Measurements from ENCODE around the gene BIRC5. TPM values are rescaled to one million over a fixed set of nuclear protein-coding genes. Genes with fewer than 3 reads are reported as not detected.

The BIRC5 gene
- polyA plus RNA-seq, 1 donor (not counting 4 experiments of a cell fraction or from before 2014, with no cell fraction given), result 11.5 TPM

- no peak for TF ChIP-seq EZH2 (IDR thresholded peaks at IDR 0.05; ENCODE audit: low read length)
- TF ChIP-seq CTCF (optimal IDR thresholded peaks at IDR 0.05 in 1 of 3, IDR thresholded peaks at IDR 0.05 in 1 of 3, conservative IDR thresholded peaks at IDR 0.05 in 1 of 3; ENCODE audit: extremely low read depth in 1 of 3, insufficient read depth in 2 of 3, low read length in 3 of 3), result no peak
- no peak overlapping the region for H3K4me3 ChIP-seq (ENCODE audit: control insufficient read depth in 2 of 3, extremely low read depth in 1 of 3, insufficient read depth in 2 of 3, low read depth in 1 of 3, low read length in 3 of 3)
- no peak for DNase-seq (ENCODE audit: low read depth, low spot score)
- H2AFZ ChIP-seq (ENCODE audit: control insufficient read depth, low read length), result no peak overlapping the region
- no peaks in the 10 kb centered on the region for H3K79me2 ChIP-seq (ENCODE audit: control insufficient read depth, insufficient read depth, low read length)
- peaks cover 13% of the 10 kb centered on the region for H3K4me1 ChIP-seq (ENCODE audit: control insufficient read depth, extremely low read depth, insufficient read depth, low read length)
- H3K27ac ChIP-seq (ENCODE audit: control insufficient read depth, insufficient read depth, low read length), result no peak overlapping the region
- FAIRE-seq, result no peak
- no peaks in the 10 kb centered on the region for H3K36me3 ChIP-seq (ENCODE audit: control insufficient read depth in 2 of 2, extremely low read depth in 1 of 2, insufficient read depth in 2 of 2, low read length in 2 of 2)
- dilution Hi-C loops (cut with MboI; ENCODE audit: extremely low pct_ligation_motif_present, low sequenced_read_pairs), result no loop called here
- no peaks in the 10 kb centered on the region for H3K9me3 ChIP-seq (ENCODE audit: control insufficient read depth, low read depth, low read length)
- peaks cover 2% of the 10 kb centered on the region for H4K20me1 ChIP-seq (ENCODE audit: control insufficient read depth, extremely low read depth, insufficient read depth, low read length)
- peaks cover 35% of the 10 kb centered on the region for H3K27me3 ChIP-seq (ENCODE audit: control insufficient read depth, extremely low read depth, insufficient read depth, low read length)
- H3K9me1 ChIP-seq (ENCODE audit: control insufficient read depth, extremely low read depth, insufficient read depth, low read length), result no peaks in the 10 kb centered on the region
- no peak overlapping the region for H3K4me2 ChIP-seq (ENCODE audit: control insufficient read depth, extremely low read depth, insufficient read depth, low read depth, low read length)
- H3K9ac ChIP-seq (ENCODE audit: control insufficient read depth, extremely low read depth, insufficient read depth, low read length), result no peak overlapping the region
These were observed 55.9 kb downstream of the BIRC5 start for GRCh38 chr17:78269955-78270381.

- TF ChIP-seq CTCF (optimal IDR thresholded peaks at IDR 0.05 in 1 of 3, IDR thresholded peaks at IDR 0.05 in 1 of 3, conservative IDR thresholded peaks at IDR 0.05 in 1 of 3; ENCODE audit: extremely low read depth in 1 of 3, insufficient read depth in 2 of 3, low read length in 3 of 3), result no peak
- no peak for TF ChIP-seq EZH2 (IDR thresholded peaks at IDR 0.05; ENCODE audit: low read length)
- FAIRE-seq, result no peak
- Histone ChIP-seq H3K4me1 (ENCODE audit: control insufficient read depth, extremely low read depth, insufficient read depth, low read length) (peaks cover 13% of the 10 kb centered on the region), H3K27ac (ENCODE audit: control insufficient read depth, insufficient read depth, low read length) (no peak overlapping the region), H3K9me3 (ENCODE audit: control insufficient read depth, low read depth, low read length) (no peaks in the 10 kb centered on the region), H3K9me1 (ENCODE audit: control insufficient read depth, extremely low read depth, insufficient read depth, low read length) (no peaks in the 10 kb centered on the region), H3K36me3 (ENCODE audit: control insufficient read depth in 2 of 2, extremely low read depth in 1 of 2, insufficient read depth in 2 of 2, low read length in 2 of 2) (no peaks in the 10 kb centered on the region), H3K27me3 (ENCODE audit: control insufficient read depth, extremely low read depth, insufficient read depth, low read length) (peaks cover 35% of the 10 kb centered on the region), H3K4me3 (ENCODE audit: control insufficient read depth in 2 of 3, extremely low read depth in 1 of 3, insufficient read depth in 2 of 3, low read depth in 1 of 3, low read length in 3 of 3) (no peak overlapping the region), H3K4me2 (ENCODE audit: control insufficient read depth, extremely low read depth, insufficient read depth, low read depth, low read length) (peak overlapping the region; percentile 69), H4K20me1 (ENCODE audit: control insufficient read depth, extremely low read depth, insufficient read depth, low read length) (no peaks in the 10 kb centered on the region), H3K79me2 (ENCODE audit: control insufficient read depth, insufficient read depth, low read length) (no peaks in the 10 kb centered on the region), H3K9ac (ENCODE audit: control insufficient read depth, extremely low read depth, insufficient read depth, low read length) (peak overlapping the region; percentile 9), H2AFZ (ENCODE audit: control insufficient read depth, low read length) (no peak overlapping the region)
- DNase-seq (ENCODE audit: low read depth, low spot score), result no peak
- dilution Hi-C loops (cut with MboI; ENCODE audit: extremely low pct_ligation_motif_present, low sequenced_read_pairs), result no loop called here
These were observed 57.5 kb downstream of the BIRC5 start for GRCh38 chr17:78271419-78272170.

All from keratinocyte (primary cell).